UCSD-AML1 (cell line): Measurements from ENCODE around the gene CRYBB3.

ENCODE experiments used
- DNase-seq: peaks from one replicate; lab custom pipeline; 2025; ENCODE audit not compliant: unreplicated experiment; lab: John Stamatoyannopoulos, UW

The CRYBB3 gene

GRCh38 chr22:25199731-25200520 is at the start of gene CRYBB3:
Gene CRYBB3 (plus strand): TSS chr22:25199858. CDS start chr22:25201397, 1,539 bp downstream.
- DNase-seq: no peak

GRCh38 chr22:25153961-25154666 is 45.5 kb upstream of the CRYBB3 start:
- no peak for DNase-seq

- DNase-seq: no peak
These were observed 45.0 kb upstream of the CRYBB3 start for GRCh38 chr22:25154667-25154999.

- no peak for DNase-seq
These were observed 42.9 kb upstream of the CRYBB3 start for GRCh38 chr22:25156736-25157135.

- DNase-seq: no peak
These were observed 40.6 kb upstream of the CRYBB3 start for GRCh38 chr22:25159028-25159427.

GRCh38 chr22:25160120-25160996 is 39.3 kb upstream of the CRYBB3 start:
- no peak for DNase-seq

GRCh38 chr22:25161017-25161915 is 38.4 kb upstream of the CRYBB3 start:
- no peak for DNase-seq

GRCh38 chr22:25161916-25162530 is 37.6 kb upstream of the CRYBB3 start:
- DNase-seq: no peak

- DNase-seq: no peak
These were observed 37.1 kb upstream of the CRYBB3 start for GRCh38 chr22:25162561-25162960.

- no peak for DNase-seq
These were observed 33.9 kb upstream of the CRYBB3 start for GRCh38 chr22:25165785-25166184.

- DNase-seq: no peak
These were observed 33.2 kb upstream of the CRYBB3 start for GRCh38 chr22:25166266-25167040.

- no peak for DNase-seq
These were observed 32.6 kb upstream of the CRYBB3 start for GRCh38 chr22:25167082-25167481.

- no peak for DNase-seq
These were observed 31.6 kb upstream of the CRYBB3 start for GRCh38 chr22:25167834-25168601.

GRCh38 chr22:25169278-25170031 is 30.2 kb upstream of the CRYBB3 start:
- DNase-seq: no peak

GRCh38 chr22:25170426-25170980 is 29.2 kb upstream of the CRYBB3 start:
- DNase-seq: no peak

GRCh38 chr22:25172153-25172552 is 27.5 kb upstream of the CRYBB3 start:
- peak; percentile 36 for DNase-seq

GRCh38 chr22:25174156-25174887 is 25.3 kb upstream of the CRYBB3 start:
- no peak for DNase-seq
